HFFc6 (cell line): ENCODE data around the gene GSAP. TPM values are rescaled to one million over a fixed set of nuclear protein-coding genes. Genes with fewer than 3 reads are reported as not detected.

Experiments used
- DNase-seq: peaks from one replicate; pipeline ENCODE4 v3.0.0-alpha.2; 2018
- H3K27ac Mint-ChIP-seq: 2 replicates; pipeline ENCODE4 v1.8.0; 2020; ENCODE audit warnings: mild to moderate bottlenecking, mixed read lengths
- H3K27me3 Mint-ChIP-seq: 2 replicates; pipeline ENCODE4 v1.8.0; 2021; ENCODE audit warnings: mild to moderate bottlenecking, moderate library complexity, mixed read lengths; ENCODE audit not compliant: insufficient read depth
- H3K36me3 Mint-ChIP-seq: 2 replicates; pipeline ENCODE4 v1.8.0; 2021; ENCODE audit warnings: low read depth, mixed read lengths
- H3K4me1 Mint-ChIP-seq: 2 replicates; pipeline ENCODE4 v1.8.0; 2020; ENCODE audit warnings: low read depth, mixed read lengths
- H3K4me3 Mint-ChIP-seq: 2 replicates; pipeline ENCODE4 v1.8.0; 2020; ENCODE audit warnings: mild to moderate bottlenecking, moderate library complexity, mixed read lengths
- H3K9me3 Mint-ChIP-seq: 2 replicates; pipeline ENCODE4 v1.8.0; 2020; ENCODE audit warnings: mild to moderate bottlenecking, mixed read lengths
- CTCF ChIP-seq: fragments of 200-600 bp; sonication (generic); IDR thresholded peaks from 2 replicates; pipeline ENCODE4 v1.5.0; 2021; ENCODE audit warnings: antibody characterized with exemption, mild to moderate bottlenecking
- total RNA-seq, 6 experiments: library from RNA; stranded (reverse); fragmentation: NEBNext Ultra II Directional; extraction: Animal tissue kit (Norgen Biotek cat#: 25700); gene quantifications; 2 replicates in 1 of 6; 3 replicates in 5 of 6; pipeline ENCODE4 v1.2.3, GENCODE V29; 2021

The GSAP gene
- total RNA-seq, 6 experiments from 2014 or later: 1.4 to 2.8 (median 2.2) TPM

- Mint-ChIP-seq H3K27me3 (no peaks in the 10 kb centered on the region), H3K27ac (no peak overlapping the region; the same call in 1 of the 2 replicates), H3K9me3 (no peaks in the 10 kb centered on the region), H3K36me3 (no peaks in the 10 kb centered on the region), H3K4me3 (no peak overlapping the region), H3K4me1 (peaks cover 52% of the 10 kb centered on the region)
- no peak for TF ChIP-seq CTCF
- no peak for DNase-seq
Measured at GRCh38 chr7:77461246-77461645, 45.1 kb upstream of the GSAP start.

GRCh38 chr7:77460057-77460486 lies 43.9 kb upstream of the GSAP start:
- H3K4me3 Mint-ChIP-seq: no peak overlapping the region
- TF ChIP-seq CTCF: peak; percentile 50
- no peak for DNase-seq
- H3K4me1 Mint-ChIP-seq: peaks cover 62% of the 10 kb centered on the region
- H3K9me3 Mint-ChIP-seq: no peaks in the 10 kb centered on the region
- H3K27me3 Mint-ChIP-seq: no peaks in the 10 kb centered on the region
- no peaks in the 10 kb centered on the region for H3K36me3 Mint-ChIP-seq
- H3K27ac Mint-ChIP-seq: no peak overlapping the region

- Mint-ChIP-seq H3K27me3 (no peaks in the 10 kb centered on the region), H3K9me3 (no peaks in the 10 kb centered on the region), H3K4me1 (peaks cover 64% of the 10 kb centered on the region), H3K27ac (no peak overlapping the region), H3K4me3 (no peak overlapping the region), H3K36me3 (no peaks in the 10 kb centered on the region)
- DNase-seq: no peak
- TF ChIP-seq CTCF: no peak
Measured at GRCh38 chr7:77459311-77459726, 43.2 kb upstream of the GSAP start.

- no peak for DNase-seq
- Mint-ChIP-seq H3K4me1 (peaks cover 64% of the 10 kb centered on the region), H3K27ac (no peak overlapping the region)
Measured at GRCh38 chr7:77458786-77459185, 42.6 kb upstream of the GSAP start.

GRCh38 chr7:77457779-77458178 lies 41.6 kb upstream of the GSAP start:
- Mint-ChIP-seq H3K9me3 (no peaks in the 10 kb centered on the region), H3K27me3 (no peaks in the 10 kb centered on the region), H3K27ac (no peak overlapping the region), H3K36me3 (no peaks in the 10 kb centered on the region), H3K4me3 (no peak overlapping the region), H3K4me1 (peaks cover 63% of the 10 kb centered on the region)
- TF ChIP-seq CTCF: no peak
- no peak for DNase-seq

More at GRCh38 chr7:77458786-77459185, 42.6 kb upstream of the GSAP start:
- H3K9me3 Mint-ChIP-seq: no peaks in the 10 kb centered on the region
- H3K4me3 Mint-ChIP-seq: no peak overlapping the region
- H3K27me3 Mint-ChIP-seq: no peaks in the 10 kb centered on the region
- TF ChIP-seq CTCF: no peak
- no peaks in the 10 kb centered on the region for H3K36me3 Mint-ChIP-seq

- Mint-ChIP-seq H3K4me3 (no peak overlapping the region), H3K4me1 (peaks cover 56% of the 10 kb centered on the region), H3K27me3 (no peaks in the 10 kb centered on the region), H3K9me3 (no peaks in the 10 kb centered on the region), H3K27ac (no peak overlapping the region), H3K36me3 (no peaks in the 10 kb centered on the region)
- TF ChIP-seq CTCF: no peak
- DNase-seq: no peak
Measured at GRCh38 chr7:77456696-77457095, 40.5 kb upstream of the GSAP start.
